HCT116 (cell line): Measurements from ENCODE around the gene SAP30L. TPM values are rescaled to one million over a fixed set of nuclear protein-coding genes. Genes with fewer than 3 reads are reported as not detected.

Experiments
- ATAC-seq: fragments of 200-7000 bp; cut with Tn5 transposase; 2 replicates; pipeline ENCODE4 v1.9.1; 2020; ENCODE audit warnings: mild to moderate bottlenecking, moderate library complexity
- BruUV-seq: library from RNA; stranded (reverse); fragments of 400-500 nt; replicated peaks from 2 replicates; lab custom pipeline; 2021; lab: Mats Ljungman, UMichigan
- CTCF ChIA-PET: fragments of 300-600 bp; sonication (Branson Sonifier 250); formaldehyde crosslinking; loops from one replicate; lab custom pipeline; 2021; ENCODE audit warnings: antibody characterized with exemption; lab: Charles Lee
- POLR2A ChIA-PET: fragments of 300-600, 350-600 bp; sonication (Branson Sonifier 250); formaldehyde crosslinking; loops from one replicate; lab custom pipeline; 2021; ENCODE audit warnings: antibody characterized with exemption; lab: Charles Lee
- RAD21 ChIA-PET, 2 experiments: fragments of 300-600 bp; sonication (Branson Sonifier 250); formaldehyde crosslinking; loops; one replicate each; lab custom pipeline; 2023; ENCODE audit warnings: low total read pairs in 2 of 2; ENCODE audit not compliant: uncharacterized antibody in 2 of 2, unreplicated experiment in 2 of 2, low non-redundant PET in 1 of 2; lab: Charles Lee
- DNase-seq: peaks from one replicate; pipeline ENCODE4 v3.0.0-alpha.2; 2010; ENCODE audit warnings: low read depth, low spot score
- H2AFZ ChIP-seq: fragments of 200-600 bp; shearing (Covaris generic), sonication (generic); 2 replicates; pipeline ENCODE4 v1.6.1; 2017; ENCODE audit warnings: low read depth, mixed run types, mixed read lengths, antibody characterized with exemption, low read length; ENCODE audit not compliant: poor library complexity, severe bottlenecking
- H3K27ac ChIP-seq: 2 replicates; pipeline ENCODE4 v1.5.1; 2012; ENCODE audit warnings: low read depth, low read length
- H3K27me3 ChIP-seq: fragments of 200-600 bp; sonication (generic); 2 replicates; pipeline ENCODE4 v1.6.1; 2016; ENCODE audit warnings: mixed run types, low read length, mixed read lengths; ENCODE audit not compliant: insufficient read depth
- H3K36me3 ChIP-seq, 2 experiments: fragments of 200-500 bp in 1 of 2; fragments of 200-600 bp in 1 of 2; sonication (Bioruptor generic) in 1 of 2; sonication (generic) in 1 of 2; 2 replicates each; pipeline versions ENCODE4 v1.5.1 to v1.6.1; 2014 to 2016; ENCODE audit warnings: low read length in 2 of 2, inconsistent platforms in 1 of 2, mixed read lengths in 1 of 2, mixed run types in 1 of 2; ENCODE audit not compliant: insufficient read depth in 2 of 2, control insufficient read depth in 1 of 2
- H3K4me1 ChIP-seq, 2 experiments: fragments of 200-600 bp in 1 of 2; sonication (generic) in 1 of 2; 2 replicates each; pipeline versions ENCODE4 v1.5.1 to v1.6.1; 2012 to 2017; ENCODE audit warnings: low read length in 2 of 2, inconsistent platforms in 1 of 2, mild to moderate bottlenecking in 1 of 2, mixed read lengths in 1 of 2, mixed run types in 1 of 2, moderate library complexity in 1 of 2; ENCODE audit not compliant: insufficient read depth in 2 of 2, control insufficient read depth in 1 of 2
- H3K4me2 ChIP-seq: fragments of 200-600 bp; sonication (generic); 2 replicates; pipeline ENCODE4 v1.6.1; 2017; ENCODE audit warnings: mixed run types, low read length, mixed read lengths
- H3K4me3 ChIP-seq, 2 experiments: fragments of 200-600 bp in 1 of 2; sonication (generic) in 1 of 2; replicated peaks in 1 of 2; 2 replicates each; pipeline ENCODE4 v1.5.1; 2011 to 2016; ENCODE audit warnings: low read length in 2 of 2, control low read depth in 1 of 2, low read depth in 1 of 2, mild to moderate bottlenecking in 1 of 2, mixed read lengths in 1 of 2, mixed run types in 1 of 2
- H3K79me2 ChIP-seq: fragments of 200-600 bp; sonication (generic); 2 replicates; pipeline ENCODE4 v1.6.1; 2017; ENCODE audit warnings: mild to moderate bottlenecking, mixed run types, low read length, moderate library complexity, mixed read lengths; ENCODE audit not compliant: insufficient read depth
- H3K9ac ChIP-seq: fragments of 200-600 bp; sonication (generic); 2 replicates; pipeline ENCODE4 v1.6.1; 2016; ENCODE audit warnings: low read length, mixed read lengths
- H3K9me2 ChIP-seq: fragments of 200-600 bp; sonication (generic), shearing (Covaris generic); 2 replicates; pipeline ENCODE4 v1.6.1; 2017; ENCODE audit warnings: mixed run types, mild to moderate bottlenecking, moderate library complexity; ENCODE audit not compliant: insufficient read depth
- H3K9me3 ChIP-seq, 2 experiments: fragments of 200-500 bp in 1 of 2; fragments of 200-600 bp in 1 of 2; sonication (Bioruptor generic) in 1 of 2; sonication (generic) in 1 of 2; 2 replicates each; pipeline ENCODE4 v1.6.1; 2014 to 2017; ENCODE audit warnings: low read length in 2 of 2, mixed read lengths in 2 of 2, inconsistent platforms in 1 of 2, low read depth in 1 of 2, mild to moderate bottlenecking in 1 of 2, mixed run types in 1 of 2, moderate library complexity in 1 of 2; ENCODE audit not compliant: control insufficient read depth in 1 of 2, insufficient read depth in 1 of 2
- H4K20me1 ChIP-seq: fragments of 200-600 bp; sonication (generic), shearing (Covaris generic); 2 replicates; pipeline ENCODE4 v1.6.1; 2017; ENCODE audit warnings: mixed run types, mild to moderate bottlenecking, moderate library complexity; ENCODE audit not compliant: insufficient read depth
- CBX3 ChIP-seq: IDR thresholded peaks from 2 replicates; pipeline ENCODE4 v1.6.1; 2012; ENCODE audit warnings: low read depth
- EGR1 ChIP-seq: IDR thresholded peaks from 2 replicates; pipeline ENCODE4 v1.6.1; 2012; ENCODE audit warnings: low read depth
- EZH2 ChIP-seq: fragments of 200-600 bp; sonication (generic); IDR thresholded peaks from 2 replicates; pipeline ENCODE4 v1.6.1; 2017; ENCODE audit warnings: antibody characterized with exemption, mixed run types
- EZH2phosphoT487 ChIP-seq: fragments of 200-600 bp; IDR thresholded peaks from 2 replicates; pipeline ENCODE4 v1.6.1; 2018; ENCODE audit warnings: antibody characterized with exemption, borderline replicate concordance
- RAD21 ChIP-seq: IDR thresholded peaks from 2 replicates; pipeline ENCODE4 v1.6.1; 2012; ENCODE audit warnings: low read depth, mild to moderate bottlenecking
- TCF7L2 ChIP-seq: IDR thresholded peaks from 2 replicates; pipeline ENCODE4 v1.7.0; 2011; ENCODE audit warnings: borderline replicate concordance, inconsistent platforms; ENCODE audit not compliant: insufficient read depth, insufficient read length; ENCODE audit errors: extremely low read depth
- ZFX ChIP-seq: fragments of 450-650 bp; IDR thresholded peaks from 2 replicates; pipeline ENCODE4 v1.6.1; 2017
- intact Hi-C: fragments of 100-400 bp; cut with micrococcal nuclease; formaldehyde crosslinking; loops from 2 replicates; pipeline ENCODE4 v1.10.0; 2022
- total RNA-seq: library from RNA; stranded (reverse); gene quantifications from one replicate; pipeline ENCODE4 v1.2.1, GENCODE V29; 2021; ENCODE audit not compliant: unreplicated experiment
- TF ChIP-seq, protein P1 (sequence below): IDR thresholded peaks from 2 replicates; pipeline ENCODE4 v1.6.1; 2012; ENCODE audit warnings: low read depth
- TF ChIP-seq, protein P2 (sequence below): IDR thresholded peaks from 2 replicates; pipeline ENCODE4 v1.6.1; 2011; ENCODE audit warnings: mild to moderate bottlenecking, low read length, moderate library complexity; ENCODE audit not compliant: insufficient replicate concordance; ENCODE audit errors: extremely low read depth
- TF ChIP-seq, protein P3 (sequence below), 3 experiments: fragments of 200-600 bp in 1 of 3; sonication (generic) in 1 of 3; IDR thresholded peaks in 2 of 3; conservative IDR thresholded peaks in 1 of 3; 2 replicates each; pipeline ENCODE4 v1.5.1; 2012 to 2017; ENCODE audit warnings: low read depth in 2 of 3, low read length in 2 of 3, antibody characterized with exemption in 1 of 3, borderline replicate concordance in 1 of 3, control low read depth in 1 of 3, mild to moderate bottlenecking in 1 of 3, mixed read lengths in 1 of 3, mixed run types in 1 of 3, moderate library complexity in 1 of 3; ENCODE audit not compliant: insufficient read depth in 1 of 3

SAP30L gene
- total RNA-seq, 1 experiment from 2014 or later, result 25.5 TPM

DNA sequence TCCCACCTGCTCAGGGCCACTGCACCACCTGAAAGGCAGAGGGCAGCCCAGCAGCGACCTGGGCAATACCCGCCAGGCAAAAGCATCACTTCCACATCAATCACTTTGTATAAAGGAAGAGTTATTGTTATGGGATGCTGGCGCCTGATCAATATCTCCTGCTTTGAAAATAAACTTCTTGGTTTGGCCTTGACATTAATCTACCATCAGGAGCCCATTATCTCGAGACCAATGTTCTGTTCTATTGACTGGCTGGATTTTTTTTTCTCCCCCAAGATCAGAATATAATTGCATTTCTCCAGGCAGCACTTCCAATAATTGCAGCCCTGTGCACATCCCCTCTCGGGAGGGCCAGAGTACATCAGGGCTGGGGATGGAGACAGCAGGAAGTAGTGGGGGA, 44.4 kb upstream of the SAP30L start:
- ChIA-PET CTCF (no interaction called here), RAD21 (no interaction called here), POLR2A (no interaction called here)
- Histone ChIP-seq H2AFZ (no peak overlapping the region), H3K4me1 (peaks cover 10 to 17% of the 10 kb centered on the region in 2 experiments; a peak in 3 of 4 replicates), H4K20me1 (no peaks in the 10 kb centered on the region), H3K4me2 (no peak overlapping the region), H3K27ac (no peak overlapping the region), H3K9ac (no peak overlapping the region), H3K4me3 (no peak overlapping the region), H3K79me2 (no peaks in the 10 kb centered on the region), H3K27me3 (no peaks in the 10 kb centered on the region), H3K9me3 (no peaks in the 10 kb centered on the region), H3K36me3 (no peaks in the 10 kb centered on the region), H3K9me2 (no peaks in the 10 kb centered on the region)
- DNase-seq (no peak), ATAC-seq (no peak)
- TF ChIP-seq EZH2 (no peak), ZFX (no peak)
- no TSS peak for BruUV-seq
- intact Hi-C loops, result no loop called here

DNA sequence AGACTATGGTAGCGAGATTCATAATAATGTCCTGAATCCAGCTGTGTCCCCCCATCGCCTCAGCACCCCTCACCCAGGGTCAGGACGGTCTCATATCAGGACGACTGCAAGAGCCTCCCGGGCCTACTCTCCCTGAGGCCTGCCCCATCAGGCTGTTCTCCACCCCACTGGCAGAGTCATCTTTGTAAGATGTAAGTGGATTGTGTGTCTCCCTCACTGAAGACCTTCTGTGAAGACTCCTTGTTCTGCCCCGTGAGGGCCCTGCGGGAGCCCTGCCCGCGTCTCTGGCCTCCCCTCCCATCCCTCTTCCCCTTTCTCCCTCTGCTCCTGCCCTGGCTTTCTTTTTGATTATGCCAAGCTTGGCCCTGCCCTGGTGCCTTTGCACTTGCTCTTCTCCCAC, 43.9 kb upstream of the SAP30L start:
- ChIA-PET RAD21 (no interaction called here), POLR2A (no interaction called here), CTCF (interaction anchor here (4.2 kb wide), 1 partner anchor 329 kb away, joined by 70 read pairs; no protein-coding TSS in a partner anchor)
- Histone ChIP-seq H3K4me2 (no peak overlapping the region), H2AFZ (no peak overlapping the region), H3K9ac (no peak overlapping the region), H3K9me3 (no peaks in the 10 kb centered on the region), H3K27ac (no peak overlapping the region), H3K27me3 (no peaks in the 10 kb centered on the region), H3K79me2 (no peaks in the 10 kb centered on the region), H3K36me3 (no peaks in the 10 kb centered on the region), H3K4me1 (peaks cover 10 to 22% of the 10 kb centered on the region in 2 experiments; a peak in 3 of 4 replicates), H4K20me1 (no peaks in the 10 kb centered on the region), H3K4me3 (no peak overlapping the region), H3K9me2 (no peaks in the 10 kb centered on the region)
- TF ChIP-seq, protein P1, sequence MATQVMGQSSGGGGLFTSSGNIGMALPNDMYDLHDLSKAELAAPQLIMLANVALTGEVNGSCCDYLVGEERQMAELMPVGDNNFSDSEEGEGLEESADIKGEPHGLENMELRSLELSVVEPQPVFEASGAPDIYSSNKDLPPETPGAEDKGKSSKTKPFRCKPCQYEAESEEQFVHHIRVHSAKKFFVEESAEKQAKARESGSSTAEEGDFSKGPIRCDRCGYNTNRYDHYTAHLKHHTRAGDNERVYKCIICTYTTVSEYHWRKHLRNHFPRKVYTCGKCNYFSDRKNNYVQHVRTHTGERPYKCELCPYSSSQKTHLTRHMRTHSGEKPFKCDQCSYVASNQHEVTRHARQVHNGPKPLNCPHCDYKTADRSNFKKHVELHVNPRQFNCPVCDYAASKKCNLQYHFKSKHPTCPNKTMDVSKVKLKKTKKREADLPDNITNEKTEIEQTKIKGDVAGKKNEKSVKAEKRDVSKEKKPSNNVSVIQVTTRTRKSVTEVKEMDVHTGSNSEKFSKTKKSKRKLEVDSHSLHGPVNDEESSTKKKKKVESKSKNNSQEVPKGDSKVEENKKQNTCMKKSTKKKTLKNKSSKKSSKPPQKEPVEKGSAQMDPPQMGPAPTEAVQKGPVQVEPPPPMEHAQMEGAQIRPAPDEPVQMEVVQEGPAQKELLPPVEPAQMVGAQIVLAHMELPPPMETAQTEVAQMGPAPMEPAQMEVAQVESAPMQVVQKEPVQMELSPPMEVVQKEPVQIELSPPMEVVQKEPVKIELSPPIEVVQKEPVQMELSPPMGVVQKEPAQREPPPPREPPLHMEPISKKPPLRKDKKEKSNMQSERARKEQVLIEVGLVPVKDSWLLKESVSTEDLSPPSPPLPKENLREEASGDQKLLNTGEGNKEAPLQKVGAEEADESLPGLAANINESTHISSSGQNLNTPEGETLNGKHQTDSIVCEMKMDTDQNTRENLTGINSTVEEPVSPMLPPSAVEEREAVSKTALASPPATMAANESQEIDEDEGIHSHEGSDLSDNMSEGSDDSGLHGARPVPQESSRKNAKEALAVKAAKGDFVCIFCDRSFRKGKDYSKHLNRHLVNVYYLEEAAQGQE, result no peak
- TF ChIP-seq, protein P2, sequence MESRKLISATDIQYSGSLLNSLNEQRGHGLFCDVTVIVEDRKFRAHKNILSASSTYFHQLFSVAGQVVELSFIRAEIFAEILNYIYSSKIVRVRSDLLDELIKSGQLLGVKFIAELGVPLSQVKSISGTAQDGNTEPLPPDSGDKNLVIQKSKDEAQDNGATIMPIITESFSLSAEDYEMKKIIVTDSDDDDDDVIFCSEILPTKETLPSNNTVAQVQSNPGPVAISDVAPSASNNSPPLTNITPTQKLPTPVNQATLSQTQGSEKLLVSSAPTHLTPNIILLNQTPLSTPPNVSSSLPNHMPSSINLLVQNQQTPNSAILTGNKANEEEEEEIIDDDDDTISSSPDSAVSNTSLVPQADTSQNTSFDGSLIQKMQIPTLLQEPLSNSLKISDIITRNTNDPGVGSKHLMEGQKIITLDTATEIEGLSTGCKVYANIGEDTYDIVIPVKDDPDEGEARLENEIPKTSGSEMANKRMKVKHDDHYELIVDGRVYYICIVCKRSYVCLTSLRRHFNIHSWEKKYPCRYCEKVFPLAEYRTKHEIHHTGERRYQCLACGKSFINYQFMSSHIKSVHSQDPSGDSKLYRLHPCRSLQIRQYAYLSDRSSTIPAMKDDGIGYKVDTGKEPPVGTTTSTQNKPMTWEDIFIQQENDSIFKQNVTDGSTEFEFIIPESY, result no peak
- TF ChIP-seq EZH2phosphoT487, result no peak
- TF ChIP-seq EGR1, result no peak
- no peak for TF ChIP-seq RAD21
- TF ChIP-seq, protein P3, sequence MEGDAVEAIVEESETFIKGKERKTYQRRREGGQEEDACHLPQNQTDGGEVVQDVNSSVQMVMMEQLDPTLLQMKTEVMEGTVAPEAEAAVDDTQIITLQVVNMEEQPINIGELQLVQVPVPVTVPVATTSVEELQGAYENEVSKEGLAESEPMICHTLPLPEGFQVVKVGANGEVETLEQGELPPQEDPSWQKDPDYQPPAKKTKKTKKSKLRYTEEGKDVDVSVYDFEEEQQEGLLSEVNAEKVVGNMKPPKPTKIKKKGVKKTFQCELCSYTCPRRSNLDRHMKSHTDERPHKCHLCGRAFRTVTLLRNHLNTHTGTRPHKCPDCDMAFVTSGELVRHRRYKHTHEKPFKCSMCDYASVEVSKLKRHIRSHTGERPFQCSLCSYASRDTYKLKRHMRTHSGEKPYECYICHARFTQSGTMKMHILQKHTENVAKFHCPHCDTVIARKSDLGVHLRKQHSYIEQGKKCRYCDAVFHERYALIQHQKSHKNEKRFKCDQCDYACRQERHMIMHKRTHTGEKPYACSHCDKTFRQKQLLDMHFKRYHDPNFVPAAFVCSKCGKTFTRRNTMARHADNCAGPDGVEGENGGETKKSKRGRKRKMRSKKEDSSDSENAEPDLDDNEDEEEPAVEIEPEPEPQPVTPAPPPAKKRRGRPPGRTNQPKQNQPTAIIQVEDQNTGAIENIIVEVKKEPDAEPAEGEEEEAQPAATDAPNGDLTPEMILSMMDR (IDR thresholded peaks at IDR 0.05 in 2 of 3, conservative IDR thresholded peaks at IDR 0.05 in 1 of 3; ENCODE audit: borderline replicate concordance in 1 of 3, insufficient read depth in 1 of 3, low read depth in 2 of 3, low read length in 2 of 3), result no peak
- TF ChIP-seq EZH2, result no peak
- TF ChIP-seq TCF7L2, result no peak
- TF ChIP-seq ZFX, result no peak
- TF ChIP-seq CBX3, result no peak
- DNase-seq (no peak), ATAC-seq (no peak)
- BruUV-seq, result no TSS peak
- intact Hi-C loops, result no loop called here
